ENCODE results near the gene NEU2.

NEU2 gene

GRCh38 chr2:233044974-233045605, 12.6 kb downstream of the NEU2 start:
- no peaks in the 10 kb centered on the region; the same call in 1 of the 2 replicates for H3K27me3 ChIP-seq (replicated peaks; ENCODE audit: control insufficient read depth, insufficient read depth, low read length)
- TF ChIP-seq, protein P1, sequence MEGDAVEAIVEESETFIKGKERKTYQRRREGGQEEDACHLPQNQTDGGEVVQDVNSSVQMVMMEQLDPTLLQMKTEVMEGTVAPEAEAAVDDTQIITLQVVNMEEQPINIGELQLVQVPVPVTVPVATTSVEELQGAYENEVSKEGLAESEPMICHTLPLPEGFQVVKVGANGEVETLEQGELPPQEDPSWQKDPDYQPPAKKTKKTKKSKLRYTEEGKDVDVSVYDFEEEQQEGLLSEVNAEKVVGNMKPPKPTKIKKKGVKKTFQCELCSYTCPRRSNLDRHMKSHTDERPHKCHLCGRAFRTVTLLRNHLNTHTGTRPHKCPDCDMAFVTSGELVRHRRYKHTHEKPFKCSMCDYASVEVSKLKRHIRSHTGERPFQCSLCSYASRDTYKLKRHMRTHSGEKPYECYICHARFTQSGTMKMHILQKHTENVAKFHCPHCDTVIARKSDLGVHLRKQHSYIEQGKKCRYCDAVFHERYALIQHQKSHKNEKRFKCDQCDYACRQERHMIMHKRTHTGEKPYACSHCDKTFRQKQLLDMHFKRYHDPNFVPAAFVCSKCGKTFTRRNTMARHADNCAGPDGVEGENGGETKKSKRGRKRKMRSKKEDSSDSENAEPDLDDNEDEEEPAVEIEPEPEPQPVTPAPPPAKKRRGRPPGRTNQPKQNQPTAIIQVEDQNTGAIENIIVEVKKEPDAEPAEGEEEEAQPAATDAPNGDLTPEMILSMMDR (IDR thresholded peaks at IDR 0.05; ENCODE audit: insufficient read depth, low read length, poor library complexity, severe bottlenecking) = no peak
- H3K4me3 ChIP-seq (replicated peaks; ENCODE audit: low read depth, low read length) = no peak overlapping the region
- H3K36me3 ChIP-seq (ENCODE audit: control insufficient read depth, insufficient read depth, low read length) = no peaks in the 10 kb centered on the region
- no peak for DNase-seq (ENCODE audit: extremely low read depth, insufficient read length)

DNA sequence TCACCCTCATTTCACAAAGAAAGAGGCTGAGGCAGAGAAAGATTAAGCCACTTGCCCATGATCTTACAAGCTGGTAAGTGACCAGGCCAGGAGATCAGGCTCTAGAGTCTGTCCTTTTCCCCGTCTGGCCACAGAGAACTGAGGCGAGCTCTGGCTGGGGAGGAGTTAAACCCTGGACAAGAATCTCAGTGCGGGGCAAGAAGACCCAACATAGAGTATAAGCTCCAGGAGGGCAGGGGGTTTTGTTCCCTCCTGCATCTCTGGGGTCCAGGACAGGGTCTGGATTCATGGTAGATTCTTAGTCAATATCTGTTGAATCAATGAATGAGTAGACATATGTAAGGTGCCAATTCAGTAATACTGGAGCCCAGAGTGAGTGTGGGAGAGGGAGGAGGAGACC, 14.7 kb downstream of the NEU2 start:
- DNase-seq (ENCODE audit: extremely low read depth, insufficient read length) = no peak
- TF ChIP-seq, protein P1 (IDR thresholded peaks at IDR 0.05; ENCODE audit: insufficient read depth, low read length, poor library complexity, severe bottlenecking) = no peak
- H3K27me3 ChIP-seq (replicated peaks; ENCODE audit: control insufficient read depth, insufficient read depth, low read length) = no peaks in the 10 kb centered on the region; the same call in 1 of the 2 replicates

DNA sequence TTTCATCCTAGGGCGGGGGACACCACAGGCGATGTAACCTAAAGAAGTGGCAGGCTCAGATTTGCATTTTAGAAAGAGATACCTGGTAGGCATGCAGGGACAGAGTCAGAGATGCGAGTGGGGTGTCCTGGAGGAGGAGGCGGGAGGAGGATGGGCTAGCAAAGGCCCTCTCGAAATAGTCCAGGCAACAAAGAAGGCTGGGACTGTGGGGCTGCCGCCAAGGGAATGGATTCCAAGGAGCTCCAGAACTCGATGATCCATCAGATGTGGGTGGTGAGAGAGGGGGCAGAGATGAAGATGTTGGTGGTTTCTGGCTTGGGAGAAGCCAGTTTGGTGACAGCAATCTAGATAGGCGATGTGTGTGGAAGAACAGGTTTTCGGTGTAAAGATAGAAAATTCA, 15.2 kb downstream of the NEU2 start:
- TF ChIP-seq, protein P1 (IDR thresholded peaks at IDR 0.05; ENCODE audit: insufficient read depth, low read length, poor library complexity, severe bottlenecking) = no peak
- no peak for DNase-seq (ENCODE audit: extremely low read depth, insufficient read length)
- H3K27me3 ChIP-seq (replicated peaks; ENCODE audit: control insufficient read depth, insufficient read depth, low read length) = no peaks in the 10 kb centered on the region

More for the DNA sequence above, 14.7 kb downstream of the NEU2 start:
- H3K4me3 ChIP-seq (replicated peaks; ENCODE audit: low read depth, low read length) = no peak overlapping the region
- no peaks in the 10 kb centered on the region for H3K36me3 ChIP-seq (ENCODE audit: control insufficient read depth, insufficient read depth, low read length)

DNA sequence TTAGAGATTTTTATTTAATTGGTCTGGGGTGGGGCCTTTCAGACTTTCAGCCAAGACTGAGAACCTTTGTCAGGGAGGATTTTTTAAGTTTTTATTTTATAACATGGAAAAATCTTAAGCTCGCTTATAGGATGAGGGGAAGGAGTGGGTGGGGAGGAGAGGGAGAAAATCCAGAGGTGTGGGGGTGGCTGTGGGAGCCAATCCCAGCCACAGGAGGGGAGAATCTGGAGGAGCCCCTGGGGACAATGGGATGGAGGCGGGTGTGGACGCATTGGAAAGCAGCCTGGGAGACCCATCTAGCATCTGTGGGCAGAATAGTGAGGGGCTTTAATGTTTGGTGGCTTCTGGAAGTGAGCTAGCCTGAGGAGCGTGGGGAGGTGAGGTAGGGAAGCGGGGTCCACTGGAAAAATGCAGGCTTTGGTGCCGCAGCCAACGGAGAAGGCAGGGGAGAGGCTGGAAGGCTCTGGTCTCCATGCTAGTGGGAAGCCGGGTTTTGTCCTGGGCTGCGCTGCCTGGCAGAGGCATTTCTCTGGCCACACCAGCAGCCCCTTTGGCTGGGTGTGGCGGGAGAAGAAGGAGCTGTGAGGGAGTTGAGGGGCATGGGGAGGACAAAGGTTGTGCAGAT, 16.2 kb downstream of the NEU2 start:
- H3K4me3 ChIP-seq (replicated peaks; ENCODE audit: low read depth, low read length) = no peak overlapping the region
- TF ChIP-seq, protein P1 (IDR thresholded peaks at IDR 0.05; ENCODE audit: insufficient read depth, low read length, poor library complexity, severe bottlenecking) = no peak
- no peaks in the 10 kb centered on the region for H3K27me3 ChIP-seq (replicated peaks; ENCODE audit: control insufficient read depth, insufficient read depth, low read length)
- no peaks in the 10 kb centered on the region for H3K36me3 ChIP-seq (ENCODE audit: control insufficient read depth, insufficient read depth, low read length)
- DNase-seq (ENCODE audit: extremely low read depth, insufficient read length) = no peak

More for the DNA sequence above, 15.2 kb downstream of the NEU2 start:
- Histone ChIP-seq H3K4me3 (replicated peaks; ENCODE audit: low read depth, low read length) (no peak overlapping the region), H3K36me3 (ENCODE audit: control insufficient read depth, insufficient read depth, low read length) (no peaks in the 10 kb centered on the region)

GRCh38 chr2:233049194-233049761, 16.8 kb downstream of the NEU2 start:
- TF ChIP-seq, protein P1 (IDR thresholded peaks at IDR 0.05; ENCODE audit: insufficient read depth, low read length, poor library complexity, severe bottlenecking) = no peak
- no peak overlapping the region for H3K4me3 ChIP-seq (replicated peaks; ENCODE audit: low read depth, low read length)
- no peaks in the 10 kb centered on the region for H3K27me3 ChIP-seq (replicated peaks; ENCODE audit: control insufficient read depth, insufficient read depth, low read length)
- H3K36me3 ChIP-seq (ENCODE audit: control insufficient read depth, insufficient read depth, low read length) = no peaks in the 10 kb centered on the region
- DNase-seq (ENCODE audit: extremely low read depth, insufficient read length) = no peak

Data from GM06990 (cell line).